GM12872 (cell line): ENCODE results near the gene SPATA46.

Source experiments
- CTCF ChIP-seq: IDR thresholded peaks from 3 replicates; pipeline ENCODE4 v1.5.1; 2011; ENCODE audit warnings: low read depth, mild to moderate bottlenecking, low read length, moderate library complexity; ENCODE audit not compliant: insufficient read depth

Gene SPATA46

GRCh38 chr1:162365284-162366020, 11.2 kb downstream of the SPATA46 start:
- no peak for TF ChIP-seq CTCF

GRCh38 chr1:162364498-162364897, 12.2 kb downstream of the SPATA46 start:
- no peak for TF ChIP-seq CTCF

- TF ChIP-seq CTCF = no peak
Observed at GRCh38 chr1:162363823-162364222, 12.8 kb downstream of the SPATA46 start.

- no peak for TF ChIP-seq CTCF
Observed at GRCh38 chr1:162361349-162361748, 15.3 kb downstream of the SPATA46 start.

GRCh38 chr1:162360874-162361260, 15.8 kb downstream of the SPATA46 start:
- no peak for TF ChIP-seq CTCF

GRCh38 chr1:162360237-162360873, 16.3 kb downstream of the SPATA46 start:
- no peak for TF ChIP-seq CTCF

GRCh38 chr1:162359523-162360236, 17.0 kb downstream of the SPATA46 start:
- no peak for TF ChIP-seq CTCF
